LHCN-M2 (cell line): ENCODE measurements around the gene BAZ1B. TPM values are rescaled to one million over a fixed set of nuclear protein-coding genes. Genes with fewer than 3 reads are reported as not detected.
"Not testable (repeated sequence)": the region's sequence is repeated elsewhere in the genome, so short reads cannot be mapped to it uniquely, and the experiment has no call there.

Source experiments
- DNase-seq: peaks from one replicate; pipeline ENCODE4 v3.0.0-alpha.2; 2012; ENCODE audit warnings: low read depth
- total RNA-seq: library from RNA; depleted of rRNA; stranded (reverse); fragments of >200 nt; gene quantifications from 2 replicates; pipeline ENCODE4 v1.2.3, GENCODE V29; 2014

The BAZ1B gene
- total RNA-seq, 1 experiment from 2014 or later, result 110 TPM

GRCh38 chr7:73544678-73545077, 22.6 kb upstream of the BAZ1B start:
- DNase-seq, result no peak

- no peak for DNase-seq
Measured at GRCh38 chr7:73541722-73542121, 19.6 kb upstream of the BAZ1B start.

- no peak for DNase-seq
Measured at GRCh38 chr7:73539709-73540108, 17.6 kb upstream of the BAZ1B start.

GRCh38 chr7:73538510-73538909, 16.4 kb upstream of the BAZ1B start:
- DNase-seq, result not testable (repeated sequence)

DNA sequence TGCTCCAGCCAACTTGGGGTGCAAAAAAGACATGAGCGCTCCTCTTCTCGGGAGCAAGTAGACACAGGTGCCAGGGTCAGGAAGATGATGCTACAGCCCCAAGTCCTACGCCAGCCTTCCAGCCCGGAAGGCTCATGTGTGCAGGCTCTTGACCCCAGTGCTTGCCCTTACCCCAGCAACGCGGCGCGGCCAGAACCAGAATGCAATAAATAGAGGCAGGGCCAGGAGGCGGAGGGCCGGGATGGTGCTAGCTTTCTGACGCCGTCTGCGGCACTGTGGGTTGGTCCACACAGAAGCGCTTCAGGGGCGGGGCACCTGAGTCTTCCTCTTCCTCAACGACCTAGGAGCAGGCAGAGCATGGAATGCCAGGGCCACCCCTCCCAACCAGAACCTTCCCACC, 15.0 kb upstream of the BAZ1B start:
- DNase-seq, result no peak

DNA sequence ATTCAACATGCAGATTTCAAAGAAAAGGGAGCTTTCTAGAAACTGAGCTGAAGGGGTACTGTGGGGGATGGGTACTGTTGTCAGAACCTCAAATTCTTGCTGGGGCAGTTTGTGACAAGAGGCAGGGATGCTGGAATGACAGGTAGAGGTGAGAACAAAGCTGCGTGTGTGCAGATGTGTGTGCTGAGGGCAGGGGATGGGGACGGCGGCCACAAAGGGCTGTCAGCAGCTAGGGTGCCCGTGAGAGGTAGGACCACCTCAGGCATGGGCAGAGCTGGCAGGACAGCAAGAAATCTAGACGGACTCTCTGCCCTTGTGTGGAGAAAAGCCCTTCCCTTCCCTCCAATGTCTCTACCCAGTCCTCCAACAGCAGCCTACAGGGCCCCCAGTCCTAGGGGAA, 14.4 kb upstream of the BAZ1B start:
- DNase-seq, result no peak

DNA sequence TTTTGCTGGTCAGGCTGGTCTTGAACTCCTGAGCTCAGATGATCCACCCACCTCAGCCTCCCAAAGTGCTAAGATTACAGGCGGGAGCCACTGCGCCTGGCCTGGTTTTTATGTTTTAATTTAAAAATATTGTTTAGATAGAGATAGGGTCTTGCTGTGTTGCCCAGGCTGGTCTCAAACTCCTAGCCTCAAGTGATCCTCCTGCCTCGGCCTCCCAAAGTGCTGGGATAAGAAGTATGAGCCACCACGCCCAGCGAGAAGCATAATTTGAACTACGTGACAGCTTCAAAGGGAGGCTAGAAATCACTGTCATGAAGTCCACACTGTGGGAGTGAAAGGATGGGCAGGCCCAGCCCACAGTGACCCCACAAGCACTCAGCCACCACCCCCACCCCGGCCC, 13.8 kb upstream of the BAZ1B start:
- DNase-seq, result not testable (repeated sequence)

- no peak for DNase-seq
Measured at GRCh38 chr7:73533742-73534141, 11.6 kb upstream of the BAZ1B start.

- no peak for DNase-seq
Measured at GRCh38 chr7:73532224-73532623, 10.1 kb upstream of the BAZ1B start.

GRCh38 chr7:73530800-73531199, 8.7 kb upstream of the BAZ1B start:
- DNase-seq, result no peak

GRCh38 chr7:73526896-73527821, 5.1 kb upstream of the BAZ1B start:
- peak; percentile 55 for DNase-seq

GRCh38 chr7:73526158-73526494, 4.0 kb upstream of the BAZ1B start:
- DNase-seq, result not testable (repeated sequence)

GRCh38 chr7:73521636-73522104, 423 bp downstream of the BAZ1B start:
- peak; percentile 57 for DNase-seq

- peak; percentile 35 for DNase-seq
Measured at GRCh38 chr7:73520673-73521635, 1.1 kb downstream of the BAZ1B start.

GRCh38 chr7:73519867-73520672, 2.0 kb downstream of the BAZ1B start:
- DNase-seq, result no peak

GRCh38 chr7:73518470-73518869, 3.6 kb downstream of the BAZ1B start:
- DNase-seq, result no peak

- no peak for DNase-seq
Measured at GRCh38 chr7:73517241-73517995, 4.7 kb downstream of the BAZ1B start.

GRCh38 chr7:73515178-73515577, 6.9 kb downstream of the BAZ1B start:
- no peak for DNase-seq

DNA sequence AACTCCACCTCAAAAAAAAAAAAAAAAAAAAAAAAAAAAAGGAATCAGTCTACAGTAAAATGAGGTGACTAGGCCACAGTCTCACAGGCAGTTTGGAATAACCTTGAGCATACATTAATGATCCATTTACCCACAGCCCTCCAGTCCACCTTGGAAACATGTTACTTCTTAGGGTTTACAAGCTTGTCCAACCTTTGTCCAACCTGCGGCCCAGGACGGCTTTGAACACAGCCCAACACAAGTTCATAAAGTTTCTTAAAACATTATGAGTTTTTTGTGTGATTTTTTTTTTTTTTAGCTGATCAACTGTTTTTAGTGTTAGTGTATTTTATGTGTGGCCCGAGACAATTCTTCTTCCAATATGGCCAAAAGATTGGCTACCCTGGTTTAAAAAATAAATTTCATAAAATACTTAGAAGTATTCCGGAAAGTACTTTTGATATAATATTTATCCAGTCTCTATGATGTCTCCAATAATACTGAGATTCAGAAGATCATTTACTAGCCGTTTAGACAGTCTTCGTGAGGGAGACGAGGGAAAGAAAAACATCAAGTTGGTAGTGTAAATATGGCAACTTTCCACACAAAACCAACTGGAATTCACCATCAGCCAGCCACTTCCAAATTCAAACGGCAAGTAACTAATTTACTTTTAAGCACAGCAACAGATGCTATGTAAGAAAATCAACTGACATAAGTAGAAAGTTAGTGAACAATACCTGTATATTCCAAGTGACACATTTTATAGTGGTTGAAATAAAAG, 9.9 kb downstream of the BAZ1B start:
- no peak for DNase-seq

- DNase-seq, result no peak
Measured at GRCh38 chr7:73509463-73509862, 12.6 kb downstream of the BAZ1B start.
